ENCODE data around the gene EHBP1L1.
"Not testable (repeated sequence)": the region's sequence is repeated elsewhere in the genome, so short reads cannot be mapped to it uniquely, and the experiment has no call there.

Gene EHBP1L1

GRCh38 chr11:65562788-65563187 lies 13.1 kb upstream of the EHBP1L1 start:
- no peak for DNase-seq

- DNase-seq = no peak
These were observed 12.3 kb upstream of the EHBP1L1 start for GRCh38 chr11:65563601-65564000.

- not testable (repeated sequence) for DNase-seq
These were observed 10.8 kb upstream of the EHBP1L1 start for GRCh38 chr11:65564879-65565559.

GRCh38 chr11:65565624-65566453 lies 10.0 kb upstream of the EHBP1L1 start:
- DNase-seq = no peak

- no peak for DNase-seq
These were observed 6.5 kb upstream of the EHBP1L1 start for GRCh38 chr11:65569164-65569972.

- DNase-seq = peak; percentile 99
These were observed 5.6 kb upstream of the EHBP1L1 start, which contains the start of gene ZNRD2 for GRCh38 chr11:65569973-65570918. TSS of gene ZNRD2 (plus strand) at chr11:65570477. CDS start at chr11:65570492, 15 bp downstream.

GRCh38 chr11:65571420-65571819 lies 4.4 kb upstream of the EHBP1L1 start:
- no peak for DNase-seq

- DNase-seq = peak in 1 of 2 experiments; percentile 42
These were observed 3.9 kb upstream of the EHBP1L1 start for GRCh38 chr11:65571940-65572339.

- peak; percentile 93 to 95 for DNase-seq
These were observed 3.3 kb upstream of the EHBP1L1 start, which contains the start of gene FAM89B for GRCh38 chr11:65572356-65573051. TSS of gene FAM89B (plus strand) at chr11:65572538. CDS start at chr11:65572670, 132 bp downstream.

- DNase-seq = no peak
These were observed 2.3 kb upstream of the EHBP1L1 start for GRCh38 chr11:65573391-65574079.

- peak; percentile 94 to 96 for DNase-seq
These were observed 1.6 kb upstream of the EHBP1L1 start for GRCh38 chr11:65574109-65574810.

GRCh38 chr11:65574811-65575567 lies 864 bp upstream of the EHBP1L1 start:
- no peak for DNase-seq

- peak in 1 of 2 experiments; percentile 53 for DNase-seq
These were observed 496 bp downstream of the EHBP1L1 start for GRCh38 chr11:65576232-65576866.

GRCh38 chr11:65576867-65577755 lies 1.3 kb downstream of the EHBP1L1 start:
- peak; percentile 58 to 69 for DNase-seq

GRCh38 chr11:65577756-65578109 lies 1.9 kb downstream of the EHBP1L1 start:
- no peak for DNase-seq

GRCh38 chr11:65578134-65578533 lies 2.3 kb downstream of the EHBP1L1 start:
- no peak for DNase-seq

GRCh38 chr11:65578667-65579066 lies 2.8 kb downstream of the EHBP1L1 start:
- no peak for DNase-seq

GRCh38 chr11:65579291-65579690 lies 3.4 kb downstream of the EHBP1L1 start:
- DNase-seq = no peak

Data from activated CD4-positive, alpha-beta T cell treated with anti-CD3 and anti-CD28 coated beads, Interleukin-2, amount 50 U/mL, for 48 hours (primary cell).